Motor neuron (in vitro differentiated cells): ENCODE data around the gene NOS1AP. TPM values are rescaled to one million over a fixed set of nuclear protein-coding genes. Genes with fewer than 3 reads are reported as not detected.

ENCODE experiments used
- ATAC-seq, 8 experiments: fragments of 200-7000 bp; cut with Tn5 transposase; replicated peaks in 6 of 8; 2 replicates each; pipeline ENCODE4 v1.8.0; 2021; ENCODE audit warnings: mild to moderate bottlenecking in 8 of 8, moderate library complexity in 8 of 8
- H3K27ac ChIP-seq, 2 donors: fragments of 250-450 bp; sonication (Bioruptor Pico); 2 replicates each; pipeline ENCODE4 v1.9.0; 2021; ENCODE audit warnings: antibody characterized with exemption in 2 of 2, mild to moderate bottlenecking in 2 of 2, moderate library complexity in 1 of 2
- H3K4me1 ChIP-seq, 2 donors: fragments of 250-450 bp; sonication (Bioruptor Pico); replicated peaks in 1 of 2; 2 replicates each; pipeline ENCODE4 v1.6.1; 2021; ENCODE audit warnings: antibody characterized with exemption in 2 of 2, mild to moderate bottlenecking in 2 of 2, moderate library complexity in 1 of 2
- H3K4me3 ChIP-seq, 5 donors: fragments of 250-450 bp; sonication (Bioruptor Pico); 2 replicates each; pipeline ENCODE4 v1.9.0; 2021; ENCODE audit warnings: antibody characterized with exemption in 5 of 5, mild to moderate bottlenecking in 5 of 5, moderate library complexity in 4 of 5
- WGBS, 10 experiments: fragments of 450-650 bp; shearing (Covaris generic); methylation state at CpG; one replicate each; pipeline ENCODE4 v1.0.0; 2022; 5-methylcytosine and 5-hydroxymethylcytosine counted together
- in situ Hi-C, 9 experiments: fragments of 400-800 bp; cut with MboI; loops; one replicate each; pipeline ENCODE4 v1.15.0; 2021; ENCODE audit warnings: low sequenced_read_pairs in 9 of 9, low pct_unique_long_range_greater_than_20kb in 2 of 9; ENCODE audit not compliant: unreplicated experiment in 9 of 9
- total RNA-seq, 8 experiments: library from RNA; unstranded; fragments of 300-600 nt; gene quantifications; 2 replicates each; pipeline versions ENCODE4 v1.2.3 to v1.2.4, GENCODE V29; 2022

Gene NOS1AP
- total RNA-seq, 8 experiments from 2014 or later = 0.61 to 10.4 (median 6.5) TPM

GRCh38 chr1:162134646-162135045, 65.2 kb downstream of the NOS1AP start:
- 58 to 100% (median 86%) methylated on average over 2 of the region's 2 CpGs; no CpG with 5 or more reads in 4 of the 10 experiments for WGBS, 10 experiments
- in situ Hi-C loops = no loop called here

GRCh38 chr1:162135271-162135775, 65.8 kb downstream of the NOS1AP start:
- ATAC-seq = no peak
- peaks cover 62 to 74% of the 10 kb centered on the region in 2 donors for H3K4me1 ChIP-seq
- in situ Hi-C loops = no loop called here
- 17 to 100% (median 95%) methylated on average over 1 to 4 of the region's 4 CpGs; no CpG with 5 or more reads in 4 of the 10 experiments for WGBS, 10 experiments
- H3K4me3 ChIP-seq = no peak overlapping the region
- H3K27ac ChIP-seq = no peak overlapping the region

More at GRCh38 chr1:162134646-162135045, 65.2 kb downstream of the NOS1AP start:
- no peak overlapping the region for H3K4me3 ChIP-seq
- H3K27ac ChIP-seq = no peak overlapping the region
- peaks cover 60 to 72% of the 10 kb centered on the region in 2 donors for H3K4me1 ChIP-seq
- ATAC-seq = no peak

GRCh38 chr1:162136760-162137159, 67.3 kb downstream of the NOS1AP start:
- peak in 5 of 8 experiments; percentile 27 to 85 (median 38) for ATAC-seq
- peaks cover 54 to 65% of the 10 kb centered on the region in 2 donors for H3K4me1 ChIP-seq
- WGBS, 10 experiments = 0 to 83% (median 49%) methylated on average over 1 to 4 of the region's 4 CpGs; no CpG with 5 or more reads in 1 of the 10 experiments
- H3K4me3 ChIP-seq = no peak overlapping the region
- in situ Hi-C loops = no loop called here
- peak overlapping the region; percentile 30 to 36 for H3K27ac ChIP-seq

GRCh38 chr1:162137179-162137960, 67.9 kb downstream of the NOS1AP start:
- Histone ChIP-seq H3K27ac (peak overlapping the region; percentile 30 to 36), H3K4me1 (peaks cover 50 to 59% of the 10 kb centered on the region in 2 donors), H3K4me3 (no peak overlapping the region)
- in situ Hi-C loops = no loop called here
- ATAC-seq = peak in 5 of 8 experiments; percentile 77 to 94 (median 83)
- 33 to 92% (median 66%) methylated on average over 1 to 8 of the region's 8 CpGs; no CpG with 5 or more reads in 1 of the 10 experiments for WGBS, 10 experiments

GRCh38 chr1:162138112-162138511, 68.6 kb downstream of the NOS1AP start:
- H3K27ac ChIP-seq = peak overlapping the region; percentile 30 to 36
- peak in 5 of 8 experiments; percentile 8 to 51 (median 34) for ATAC-seq
- in situ Hi-C loops = no loop called here
- peaks cover 53 to 62% of the 10 kb centered on the region in 2 donors for H3K4me1 ChIP-seq
- H3K4me3 ChIP-seq = no peak overlapping the region
- 60 to 100% (median 85%) methylated on average over 1 to 2 of the region's 2 CpGs; no CpG with 5 or more reads in 4 of the 10 experiments for WGBS, 10 experiments

DNA sequence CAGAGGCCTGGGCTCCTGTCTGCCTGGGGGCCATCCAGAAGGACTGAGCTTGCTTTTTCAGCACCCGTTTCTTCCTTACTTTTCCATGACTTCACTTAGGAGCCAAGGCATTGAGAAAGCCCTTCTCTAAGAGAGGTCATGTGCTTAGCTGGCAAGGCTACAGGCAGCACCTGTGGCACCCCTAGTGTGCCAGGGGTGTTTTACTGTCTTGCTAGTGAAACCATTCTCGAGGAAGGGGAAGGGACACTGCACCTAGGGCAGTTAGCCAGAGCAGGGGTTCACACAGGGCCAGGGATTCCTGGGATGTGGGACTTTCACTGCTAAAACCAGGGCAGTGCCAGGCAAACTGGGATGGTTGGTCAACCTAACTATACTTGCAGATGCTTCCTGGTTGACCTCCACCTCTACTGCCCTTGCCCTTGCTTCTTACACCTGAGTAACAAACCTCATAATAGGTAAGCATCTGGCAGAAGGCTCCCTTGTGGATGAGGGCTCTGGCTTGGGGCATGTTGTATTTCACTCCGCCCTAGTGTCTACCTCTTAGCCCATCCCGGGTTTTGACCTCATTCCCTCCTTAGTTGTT, 69.2 kb downstream of the NOS1AP start:
- 0 to 100% (median 40%) methylated on average over 1 to 3 of the region's 4 CpGs; no CpG with 5 or more reads in 1 of the 10 experiments for WGBS, 10 experiments
- H3K4me1 ChIP-seq = peaks cover 59 to 68% of the 10 kb centered on the region in 2 donors
- in situ Hi-C loops = no loop called here
- H3K27ac ChIP-seq = peak overlapping the region; percentile 17 to 38
- no peak for ATAC-seq
- no peak overlapping the region for H3K4me3 ChIP-seq

GRCh38 chr1:162139211-162139610, 69.7 kb downstream of the NOS1AP start:
- H3K4me1 ChIP-seq = peaks cover 64 to 73% of the 10 kb centered on the region in 2 donors
- ATAC-seq = peak in 4 of 8 experiments; percentile 41 to 78 (median 48)
- peak overlapping the region; percentile 38 to 45 for H3K27ac ChIP-seq
- in situ Hi-C loops = no loop called here
- WGBS, 10 experiments = 8 to 75% (median 50%) methylated on average over 1 of the region's 1 CpG; no CpG with 5 or more reads in 6 of the 10 experiments
- H3K4me3 ChIP-seq = no peak overlapping the region

- peak in 2 of 8 experiments; percentile 88 to 89 for ATAC-seq
- in situ Hi-C loops = no loop called here
- H3K4me1 ChIP-seq = peaks cover 69 to 75% of the 10 kb centered on the region in 2 donors
- no peak overlapping the region for H3K27ac ChIP-seq
- whole genome bisulfite sequencing, 10 experiments = 60 to 100% (median 89%) methylated on average over 1 to 5 of the region's 5 CpGs
- no peak overlapping the region for H3K4me3 ChIP-seq
These were observed 72.0 kb downstream of the NOS1AP start for GRCh38 chr1:162141281-162142054.

DNA sequence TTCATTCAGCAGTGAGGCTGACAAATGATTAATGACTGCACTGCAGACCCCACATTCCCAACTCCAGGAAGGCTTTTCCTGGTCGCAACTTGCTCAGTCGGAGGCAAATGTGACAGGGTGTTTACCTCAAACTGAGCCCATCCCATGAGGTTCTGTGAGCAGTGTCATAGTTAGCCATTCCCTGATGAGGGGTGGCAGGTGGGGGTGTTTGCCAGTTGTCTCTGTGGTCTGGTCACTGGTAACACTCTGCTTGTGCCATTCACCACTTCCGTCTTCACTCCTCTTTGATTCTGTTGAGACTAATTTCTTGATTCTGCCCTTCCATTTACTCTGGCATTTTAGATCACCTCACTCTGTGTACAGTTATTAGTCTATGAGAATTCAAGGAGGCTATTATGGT, 73.5 kb downstream of the NOS1AP start:
- in situ Hi-C loops = no loop called here
- WGBS, 10 experiments = 57 to 100% (median 90%) methylated on average over 1 to 3 of the region's 3 CpGs; no CpG with 5 or more reads in 3 of the 10 experiments
- Histone ChIP-seq H3K4me1 (peaks cover 62 to 75% of the 10 kb centered on the region in 2 donors), H3K27ac (no peak overlapping the region), H3K4me3 (no peak overlapping the region)
- no peak for ATAC-seq

GRCh38 chr1:162144268-162144667, 74.8 kb downstream of the NOS1AP start:
- Histone ChIP-seq H3K27ac (peak overlapping the region; percentile 91 to 98), H3K4me1 (peaks cover 49 to 63% of the 10 kb centered on the region in 2 donors), H3K4me3 (peak overlapping the region in 4 of 5 donors; percentile 0 to 28 (median 20))
- WGBS, 10 experiments = 0 to 83% (median 39%) methylated on average over 2 to 3 of the region's 3 CpGs
- in situ Hi-C loops = no loop called here
- ATAC-seq = no peak

DNA sequence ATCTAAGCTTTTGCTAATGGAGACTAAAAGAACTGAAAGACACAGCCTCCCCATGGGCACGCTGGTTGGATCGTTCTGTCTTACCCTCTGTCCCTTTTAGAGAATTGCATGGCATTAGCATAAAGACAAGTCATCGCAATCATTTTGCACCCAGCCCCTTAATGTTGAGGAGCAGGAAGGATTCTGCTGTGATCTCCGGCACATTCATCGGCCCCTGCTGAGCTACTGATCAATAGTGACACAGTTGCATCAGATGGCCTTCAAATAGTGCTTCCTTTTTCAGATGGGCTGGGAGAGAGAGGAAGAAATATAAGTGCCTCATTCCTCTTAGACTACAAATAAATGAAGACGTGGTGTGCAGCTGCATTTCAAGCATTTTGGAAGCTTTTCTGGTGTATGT, 75.4 kb downstream of the NOS1AP start:
- peak in 7 of 8 experiments; percentile 35 to 85 (median 75) for ATAC-seq
- 0 to 100% (median 1%) methylated on average over 1 to 6 of the region's 6 CpGs; no CpG with 5 or more reads in 2 of the 10 experiments for WGBS, 10 experiments
- Histone ChIP-seq H3K4me3 (peak overlapping the region in 4 of 5 donors; percentile 6 to 28 (median 20)), H3K27ac (peak overlapping the region; percentile 91 to 98), H3K4me1 (peaks cover 43 to 59% of the 10 kb centered on the region in 2 donors)
- in situ Hi-C loops = no loop called here

DNA sequence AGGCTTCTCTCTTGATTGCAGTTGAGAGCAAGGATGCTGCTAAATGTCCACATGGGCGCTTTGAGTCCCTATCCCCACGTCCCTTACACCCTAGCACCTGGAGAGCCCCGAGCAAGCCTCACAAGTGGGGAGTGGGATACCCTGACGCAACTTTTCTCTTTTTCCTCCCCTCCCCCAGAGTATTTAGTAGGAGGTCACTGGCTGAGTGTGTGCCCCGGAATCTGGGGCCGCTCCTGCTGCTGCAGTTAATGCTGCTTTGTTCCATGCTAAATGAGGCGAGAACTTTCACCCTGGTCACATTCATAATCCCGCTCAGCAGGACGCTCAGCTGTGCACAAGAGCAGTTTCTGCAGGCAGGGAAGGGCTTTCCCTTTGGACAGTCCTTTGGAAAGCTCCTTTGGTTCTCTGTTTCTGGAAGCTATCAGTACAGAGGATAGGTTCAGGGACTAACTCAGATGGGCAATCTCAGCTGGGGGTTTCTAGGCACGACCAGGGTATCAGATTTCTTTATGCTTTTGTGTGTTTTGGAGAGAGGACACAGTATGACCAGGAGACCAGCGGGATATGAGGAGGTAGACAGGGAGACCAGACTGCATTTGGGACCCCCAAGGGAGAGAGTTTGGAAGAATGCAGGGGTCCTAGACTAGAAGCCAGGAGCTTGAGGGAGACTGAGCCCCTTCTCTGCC, 75.9 kb downstream of the NOS1AP start:
- in situ Hi-C loops = no loop called here
- 0 to 43% (median 3%) methylated on average over 1 to 8 of the region's 11 CpGs; no CpG with 5 or more reads in 5 of the 10 experiments for WGBS, 10 experiments
- Histone ChIP-seq H3K4me3 (peak overlapping the region in 4 of 5 donors; percentile 6 to 28 (median 20)), H3K27ac (peak overlapping the region; percentile 91 to 98), H3K4me1 (peaks cover 41 to 53% of the 10 kb centered on the region in 2 donors)
- peak in 6 of 8 experiments; percentile 8 to 88 (median 84) for ATAC-seq
